Prostate gland (tissue), 2 donors: ENCODE results near the gene CCDC90B. TPM values are rescaled to one million over a fixed set of nuclear protein-coding genes. Genes with fewer than 3 reads are reported as not detected.
A peak's percentile ranks its signal among the peaks of the same experiment; 100 is the strongest.
"Not testable (repeated sequence)": the region's sequence is repeated elsewhere in the genome, so short reads cannot be mapped to it uniquely, and the experiment has no call there.

ENCODE experiments used
- DNase-seq: peaks from one replicate; pipeline ENCODE4 v3.0.0-alpha.2; 2019; ENCODE audit warnings: low spot score
- H3K27ac ChIP-seq, 2 donors: fragments of 200-600 bp; sonication (generic); 2 replicates each; pipeline ENCODE4 v1.5.1; 2017 to 2019
- H3K27me3 ChIP-seq: fragments of 200-600 bp; sonication (generic); replicated peaks from 2 replicates; pipeline ENCODE4 v1.5.1; 2019; ENCODE audit not compliant: insufficient read depth
- H3K36me3 ChIP-seq, 2 donors: fragments of 200-600 bp; sonication (generic); 1 replicate in 1 of 2; 2 replicates in 1 of 2; pipeline versions ENCODE4 v1.5.1 to v1.8.1; 2017 to 2019
- H3K4me1 ChIP-seq: fragments of 200-600 bp; sonication (generic); replicated peaks from 2 replicates; pipeline ENCODE4 v1.5.1; 2019
- H3K4me3 ChIP-seq, 2 donors: fragments of 200-600 bp; sonication (generic); 2 replicates each; pipeline ENCODE4 v1.5.1; 2017 to 2019
- H3K9me3 ChIP-seq: fragments of 200-600 bp; sonication (generic); 2 replicates; pipeline ENCODE4 v1.5.1; 2017
- POLR2A ChIP-seq: fragments of 450-650 bp; IDR thresholded peaks from one replicate; pipeline ENCODE4 v1.6.1; 2016; ENCODE audit warnings: antibody characterized with exemption, mild to moderate bottlenecking
- POLR2AphosphoS5 ChIP-seq: sonication (generic); formaldehyde crosslinking; IDR thresholded peaks from one replicate; pipeline ENCODE4 v1.6.1; 2017; ENCODE audit warnings: antibody characterized with exemption
- WGBS: methylation state at CpG from one replicate; pipeline ENCODE4 v1.1.5; 2018; 5-methylcytosine and 5-hydroxymethylcytosine counted together
- intact Hi-C: fragments of 100-400 bp; cut with DNase I; formaldehyde crosslinking; loops from one replicate; pipeline ENCODE4 v1.14.2; 2022
- total RNA-seq, 2 donors: library from RNA; depleted of rRNA; stranded (reverse); fragments of >200 nt; gene quantifications; one replicate each; pipeline ENCODE4 v1.1.0, GENCODE V29; 2016
- TF ChIP-seq, protein P1 (sequence below), 4 experiments: fragments of 200-600 bp in 2 of 4; fragments of 450-650 bp in 2 of 4; sonication (generic) in 2 of 4; IDR thresholded peaks; 1 replicate in 3 of 4; 2 replicates in 1 of 4; pipeline ENCODE4 v1.5.1; 2016 to 2019; ENCODE audit warnings: antibody characterized with exemption in 4 of 4, mild to moderate bottlenecking in 2 of 4, moderate library complexity in 2 of 4

Gene CCDC90B
- total RNA-seq, 2 donors from 2014 or later: 43.8 to 48.2 TPM

DNA sequence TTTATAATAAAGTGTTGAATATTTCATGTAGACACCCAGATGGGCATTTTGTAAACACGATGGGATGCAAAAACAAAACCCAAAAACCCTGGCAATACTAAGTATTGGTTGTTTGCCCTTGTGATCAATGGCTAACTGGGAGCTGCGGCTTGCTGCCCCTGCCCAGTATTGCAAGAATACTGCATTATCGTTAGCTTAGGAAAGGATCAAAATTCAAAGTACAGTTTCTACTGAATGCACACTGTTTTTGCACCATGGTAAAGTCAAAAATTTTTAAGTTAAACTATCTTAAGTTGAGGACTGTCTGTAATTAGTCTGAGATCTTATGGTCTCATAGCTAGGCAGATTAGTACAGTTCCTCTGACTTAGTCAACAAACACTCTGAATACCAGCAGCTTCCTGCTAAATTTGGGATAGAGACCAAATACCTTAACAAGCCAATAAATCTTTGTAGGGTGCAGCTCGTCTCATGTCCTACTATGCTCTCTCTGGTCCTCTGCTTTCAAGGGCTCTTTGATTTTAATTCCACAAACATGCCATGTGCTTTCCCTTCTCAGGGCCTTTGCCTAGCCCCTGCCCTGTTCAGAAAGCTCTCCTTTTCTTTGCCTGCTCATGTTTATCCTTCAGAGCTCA is 4.0 kb downstream of the CCDC90B start:
- intact Hi-C loops: no loop called here
- 56% methylated on average over 4 of the region's 4 CpGs for WGBS
- H3K4me3 ChIP-seq: peak overlapping the region in 1 of 2 donors; percentile 3
- no peak overlapping the region for H3K27ac ChIP-seq
- no peak for DNase-seq
- no peaks in the 10 kb centered on the region for H3K27me3 ChIP-seq
- peak; percentile 60 for TF ChIP-seq POLR2AphosphoS5
- TF ChIP-seq POLR2A: no peak
- no peaks in the 10 kb centered on the region for H3K36me3 ChIP-seq
- no peaks in the 10 kb centered on the region for H3K9me3 ChIP-seq
- H3K4me1 ChIP-seq: peaks cover 12% of the 10 kb centered on the region

DNA sequence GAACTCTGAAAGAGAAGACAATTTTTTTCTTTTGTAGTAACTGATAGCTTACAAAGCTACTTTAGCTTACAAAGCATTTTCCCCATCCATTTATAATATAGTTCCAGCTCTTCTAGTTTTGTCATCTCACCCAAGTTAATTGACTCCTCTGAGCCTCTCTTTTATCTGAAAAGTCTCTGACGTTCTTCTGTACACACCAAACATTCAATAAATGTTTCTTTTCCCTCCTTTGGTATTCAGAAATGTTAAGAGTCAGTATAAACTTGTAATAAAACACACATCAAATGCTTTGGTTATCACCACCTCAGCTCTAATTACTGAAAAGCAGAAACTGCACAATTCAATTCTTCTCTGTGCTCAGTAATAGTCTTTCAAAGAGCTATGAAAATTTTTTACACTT is 5.9 kb downstream of the CCDC90B start:
- intact Hi-C loops: no loop called here

GRCh38 chr11:83278351-83278750 is 7.8 kb downstream of the CCDC90B start:
- no peak for DNase-seq
- intact Hi-C loops: no loop called here
- H3K4me1 ChIP-seq: peaks cover 9% of the 10 kb centered on the region
- H3K36me3 ChIP-seq: peaks cover 0 to 3% of the 10 kb centered on the region in 2 donors
- no peak overlapping the region for H3K27ac ChIP-seq
- no peaks in the 10 kb centered on the region for H3K27me3 ChIP-seq
- TF ChIP-seq POLR2AphosphoS5: no peak
- TF ChIP-seq POLR2A: no peak
- TF ChIP-seq, protein P1, sequence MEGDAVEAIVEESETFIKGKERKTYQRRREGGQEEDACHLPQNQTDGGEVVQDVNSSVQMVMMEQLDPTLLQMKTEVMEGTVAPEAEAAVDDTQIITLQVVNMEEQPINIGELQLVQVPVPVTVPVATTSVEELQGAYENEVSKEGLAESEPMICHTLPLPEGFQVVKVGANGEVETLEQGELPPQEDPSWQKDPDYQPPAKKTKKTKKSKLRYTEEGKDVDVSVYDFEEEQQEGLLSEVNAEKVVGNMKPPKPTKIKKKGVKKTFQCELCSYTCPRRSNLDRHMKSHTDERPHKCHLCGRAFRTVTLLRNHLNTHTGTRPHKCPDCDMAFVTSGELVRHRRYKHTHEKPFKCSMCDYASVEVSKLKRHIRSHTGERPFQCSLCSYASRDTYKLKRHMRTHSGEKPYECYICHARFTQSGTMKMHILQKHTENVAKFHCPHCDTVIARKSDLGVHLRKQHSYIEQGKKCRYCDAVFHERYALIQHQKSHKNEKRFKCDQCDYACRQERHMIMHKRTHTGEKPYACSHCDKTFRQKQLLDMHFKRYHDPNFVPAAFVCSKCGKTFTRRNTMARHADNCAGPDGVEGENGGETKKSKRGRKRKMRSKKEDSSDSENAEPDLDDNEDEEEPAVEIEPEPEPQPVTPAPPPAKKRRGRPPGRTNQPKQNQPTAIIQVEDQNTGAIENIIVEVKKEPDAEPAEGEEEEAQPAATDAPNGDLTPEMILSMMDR (IDR thresholded peaks at IDR 0.05): no peak
- H3K4me3 ChIP-seq: no peak overlapping the region
- H3K9me3 ChIP-seq: no peaks in the 10 kb centered on the region

More for the DNA sequence above, 5.9 kb downstream of the CCDC90B start:
- Histone ChIP-seq H3K9me3 (no peaks in the 10 kb centered on the region), H3K36me3 (no peaks in the 10 kb centered on the region), H3K4me1 (peaks cover 12% of the 10 kb centered on the region), H3K4me3 (no peak overlapping the region), H3K27me3 (no peaks in the 10 kb centered on the region), H3K27ac (no peak overlapping the region)
- no peak for DNase-seq
- TF ChIP-seq, protein P1 (IDR thresholded peaks at IDR 0.05): no peak
- TF ChIP-seq POLR2AphosphoS5 (no peak), POLR2A (no peak)
- WGBS: 32% methylated on average over 1 of the region's 1 CpG

DNA sequence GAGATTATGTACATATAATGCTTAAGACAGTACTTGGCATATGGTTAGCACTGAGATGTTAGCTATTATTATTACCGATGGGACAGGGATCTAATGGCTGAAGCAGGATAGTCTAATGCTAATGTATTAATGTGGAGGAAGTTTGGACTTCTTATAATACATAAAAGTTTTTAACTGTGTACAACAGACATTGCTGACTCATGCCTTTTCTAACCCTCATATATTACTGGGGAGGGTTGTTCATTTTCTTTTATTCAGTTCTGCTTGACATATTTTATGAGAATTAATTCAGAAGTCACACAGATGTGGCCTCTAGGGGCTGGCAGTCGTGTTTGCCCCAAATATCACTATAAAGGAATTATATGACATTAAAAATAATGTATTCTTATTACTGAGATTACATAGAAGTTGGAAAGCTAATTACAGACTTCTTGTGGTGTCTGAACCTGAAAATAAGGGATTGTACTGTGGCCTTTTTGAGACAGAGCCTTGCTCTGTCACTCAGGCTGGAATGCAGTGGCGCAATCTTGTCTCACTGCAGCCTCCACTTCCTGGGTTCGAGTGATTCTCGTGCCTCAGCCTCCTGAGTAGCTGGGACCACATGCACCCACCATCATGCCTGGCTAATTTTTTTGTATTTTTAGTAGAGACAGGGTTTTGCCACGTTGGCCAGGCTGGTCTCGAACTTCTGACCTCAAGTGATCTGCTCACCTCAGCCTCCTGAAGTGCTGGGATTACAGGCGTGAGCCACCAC is 10.1 kb downstream of the CCDC90B start:
- Histone ChIP-seq H3K27me3 (no peaks in the 10 kb centered on the region), H3K36me3 (peaks cover 0 to 3% of the 10 kb centered on the region in 2 donors), H3K27ac (no peak overlapping the region), H3K9me3 (no peaks in the 10 kb centered on the region), H3K4me3 (no peak overlapping the region), H3K4me1 (no peaks in the 10 kb centered on the region)
- no peak for DNase-seq
- WGBS: 87% methylated on average over 8 of the region's 8 CpGs
- no peak for TF ChIP-seq POLR2AphosphoS5
- no peak for TF ChIP-seq POLR2A
- TF ChIP-seq, protein P1 (IDR thresholded peaks at IDR 0.05): no peak
- intact Hi-C loops: no loop called here

DNA sequence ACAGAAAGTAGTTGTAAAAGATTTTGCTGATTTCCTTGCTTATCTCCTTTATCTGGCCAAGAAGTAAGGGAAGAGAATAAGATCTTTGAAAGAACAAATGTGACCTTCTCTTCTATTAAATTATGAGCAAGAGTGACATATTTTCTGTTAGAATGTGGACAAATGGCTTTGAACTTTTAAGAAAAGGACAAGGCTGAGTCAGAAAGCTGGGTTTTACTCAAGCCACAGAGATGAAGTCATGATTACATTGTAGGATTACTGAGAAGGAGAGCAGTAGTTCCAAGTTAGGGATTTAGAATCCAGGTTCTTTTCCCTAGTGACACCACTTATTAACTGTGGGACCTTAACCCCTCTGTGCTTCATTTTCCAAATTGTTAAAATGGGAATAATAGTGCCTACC is 13.5 kb downstream of the CCDC90B start:
- no peaks in the 10 kb centered on the region for H3K9me3 ChIP-seq
- no peaks in the 10 kb centered on the region for H3K4me1 ChIP-seq
- TF ChIP-seq, protein P1 (IDR thresholded peaks at IDR 0.05): no peak
- no peak for TF ChIP-seq POLR2AphosphoS5
- H3K27ac ChIP-seq: no peak overlapping the region
- DNase-seq: no peak
- intact Hi-C loops: no loop called here
- no peak overlapping the region for H3K4me3 ChIP-seq
- H3K27me3 ChIP-seq: no peaks in the 10 kb centered on the region
- peaks cover 0 to 3% of the 10 kb centered on the region in 2 donors for H3K36me3 ChIP-seq

GRCh38 chr11:83271734-83272133 is 14.4 kb downstream of the CCDC90B start:
- H3K9me3 ChIP-seq, H3K4me1 ChIP-seq, DNase-seq, H3K36me3 ChIP-seq, intact Hi-C loops, H3K27ac ChIP-seq, H3K27me3 ChIP-seq, H3K4me3 ChIP-seq: not testable (repeated sequence)
- WGBS: 97% methylated on average over 5 of the region's 5 CpGs

GRCh38 chr11:83269080-83269479 is 17.1 kb downstream of the CCDC90B start:
- H3K27ac ChIP-seq, H3K9me3 ChIP-seq, H3K36me3 ChIP-seq, DNase-seq, intact Hi-C loops, H3K4me1 ChIP-seq, H3K4me3 ChIP-seq, H3K27me3 ChIP-seq: not testable (repeated sequence)
- 31% methylated on average over 2 of the region's 2 CpGs for WGBS
